Stimulated activated CD8-positive, alpha-beta memory T cell treated with anti-CD3 and anti-CD28 coated beads, Interleukin-15, amount 100 ng/mL, for 4 hours (primary cell): ENCODE measurements around the gene PTPRM.
"Not testable (repeated sequence)": the region's sequence is repeated elsewhere in the genome, so short reads cannot be mapped to it uniquely, and the experiment has no call there.

Experiments
- DNase-seq, 2 donors: peaks; one replicate each; pipeline ENCODE4 v3.0.0-alpha.2; 2020; ENCODE audit warnings: low read depth in 2 of 2

PTPRM gene

DNA sequence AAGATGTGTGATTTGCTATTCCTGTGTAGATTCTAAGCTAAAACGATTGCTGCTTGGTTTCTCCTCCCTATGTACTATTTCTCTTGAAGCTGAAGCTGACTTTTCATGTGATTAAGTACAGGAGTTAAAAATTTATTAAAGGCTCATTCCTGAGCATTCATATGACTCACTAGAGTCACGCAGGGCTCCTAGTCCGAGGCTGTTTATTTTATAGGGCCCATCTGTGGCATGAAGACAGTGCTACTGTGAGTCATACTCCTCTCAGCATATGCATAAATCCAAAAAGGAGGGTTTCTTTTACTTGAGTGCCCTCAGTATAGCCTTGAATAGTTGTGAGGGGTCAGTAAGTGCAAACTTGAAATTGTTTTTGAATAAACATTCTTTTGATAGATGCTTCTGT, 378.8 kb downstream of the PTPRM start:
- DNase-seq: no peak

GRCh38 chr18:7946734-7947377, 379.7 kb downstream of the PTPRM start:
- no peak for DNase-seq

- DNase-seq: no peak
Measured at GRCh38 chr18:7950380-7951136, 383.4 kb downstream of the PTPRM start.

GRCh38 chr18:7953095-7953958, 386.2 kb downstream of the PTPRM start:
- DNase-seq: no peak

GRCh38 chr18:7954238-7954637, 387.1 kb downstream of the PTPRM start:
- no peak for DNase-seq

- no peak for DNase-seq
Measured at GRCh38 chr18:7955175-7955574, 388.1 kb downstream of the PTPRM start.

DNA sequence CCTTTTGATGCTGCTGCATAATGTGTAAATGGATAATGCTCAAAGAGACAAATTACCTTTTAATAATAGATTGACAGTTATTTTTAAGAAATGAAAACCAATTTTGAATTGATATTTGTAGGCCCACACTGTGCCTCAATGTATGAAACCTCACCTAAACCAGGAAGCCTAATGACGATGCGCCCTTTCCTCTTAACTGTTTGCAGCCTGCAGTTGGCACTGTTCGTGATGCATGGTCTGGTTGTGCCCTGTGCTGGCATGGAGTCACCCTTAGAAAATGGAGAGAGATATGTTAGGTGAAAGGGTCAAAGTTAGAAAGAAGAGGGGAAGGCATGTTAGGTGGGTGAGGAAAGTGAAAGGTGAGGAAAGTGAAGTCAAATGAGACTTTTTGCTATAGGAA, 390.2 kb downstream of the PTPRM start:
- DNase-seq: no peak

- DNase-seq: no peak
Measured at GRCh38 chr18:7958081-7958896, 391.2 kb downstream of the PTPRM start.

DNA sequence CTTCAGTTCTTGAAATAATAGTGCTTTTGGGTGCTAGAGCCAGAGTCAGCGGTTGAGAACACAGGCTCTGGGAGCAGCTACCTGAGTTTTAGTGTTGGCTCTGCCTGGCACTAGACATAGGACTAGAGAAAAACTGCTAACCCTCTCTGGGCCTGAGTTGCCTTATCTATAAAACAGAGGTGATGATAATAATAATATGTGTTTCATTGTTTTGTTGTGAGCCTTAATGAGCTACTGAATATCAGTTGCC, 391.7 kb downstream of the PTPRM start:
- no peak for DNase-seq

GRCh38 chr18:7966682-7967081, 399.6 kb downstream of the PTPRM start:
- not testable (repeated sequence) for DNase-seq

GRCh38 chr18:7974200-7974874, 407.2 kb downstream of the PTPRM start:
- no peak for DNase-seq

DNA sequence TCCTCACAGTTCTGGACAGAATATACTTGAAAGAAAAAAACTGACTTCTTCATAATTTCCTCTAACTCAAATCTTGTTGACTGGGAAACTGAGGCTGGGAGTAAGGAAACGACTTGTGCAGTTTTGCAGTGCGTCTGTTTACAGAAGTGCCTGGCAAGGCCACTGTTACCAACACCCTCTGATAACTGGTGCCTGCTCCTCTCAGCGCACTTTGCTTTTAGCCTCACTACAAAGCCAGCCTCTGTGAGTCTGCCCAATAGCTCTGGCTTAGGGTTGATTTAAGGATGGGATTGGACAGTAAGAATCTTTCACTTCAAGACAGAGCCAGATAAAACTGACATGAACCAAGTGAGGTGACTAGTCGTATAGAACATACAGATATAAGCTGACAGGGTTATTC, 410.8 kb downstream of the PTPRM start:
- no peak for DNase-seq

DNA sequence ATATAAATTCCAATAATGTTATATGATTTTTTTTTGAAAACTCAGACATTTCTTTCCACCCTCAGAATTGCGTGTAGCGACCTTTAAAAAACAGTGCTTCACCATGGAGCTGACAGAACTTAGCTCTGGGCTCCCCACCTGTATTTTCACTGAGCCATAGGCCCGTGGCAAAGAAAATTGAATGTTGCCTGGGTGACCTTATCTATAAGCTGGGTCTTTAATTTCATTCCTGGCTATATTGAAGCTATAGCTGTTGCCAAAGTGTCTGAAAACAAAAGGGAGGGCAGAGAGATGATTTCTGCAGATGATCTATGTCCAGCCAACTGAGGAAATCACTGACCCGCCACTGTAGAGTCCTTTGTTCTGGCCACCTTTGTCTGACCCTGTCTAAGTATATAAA, 411.7 kb downstream of the PTPRM start:
- no peak for DNase-seq

DNA sequence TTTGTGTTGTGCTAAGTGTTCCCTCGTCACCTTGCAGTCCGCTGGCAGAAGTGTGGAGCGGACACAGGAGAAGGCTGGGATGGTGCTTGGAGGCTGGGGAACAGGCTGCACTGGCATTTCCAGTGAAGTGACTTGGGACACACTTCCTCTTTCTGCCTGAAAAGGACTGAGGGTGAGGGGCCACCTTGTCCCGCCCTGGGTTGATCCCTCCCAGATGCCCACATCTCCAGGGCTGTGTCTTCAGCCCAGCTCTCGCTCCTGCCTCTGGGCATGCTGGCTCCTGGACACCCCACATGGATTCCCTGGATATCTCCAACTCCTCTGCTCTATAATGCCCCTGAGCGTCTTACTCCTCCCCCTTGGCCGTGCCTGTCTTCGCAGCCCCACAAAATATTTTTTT, 412.6 kb downstream of the PTPRM start:
- no peak for DNase-seq

DNA sequence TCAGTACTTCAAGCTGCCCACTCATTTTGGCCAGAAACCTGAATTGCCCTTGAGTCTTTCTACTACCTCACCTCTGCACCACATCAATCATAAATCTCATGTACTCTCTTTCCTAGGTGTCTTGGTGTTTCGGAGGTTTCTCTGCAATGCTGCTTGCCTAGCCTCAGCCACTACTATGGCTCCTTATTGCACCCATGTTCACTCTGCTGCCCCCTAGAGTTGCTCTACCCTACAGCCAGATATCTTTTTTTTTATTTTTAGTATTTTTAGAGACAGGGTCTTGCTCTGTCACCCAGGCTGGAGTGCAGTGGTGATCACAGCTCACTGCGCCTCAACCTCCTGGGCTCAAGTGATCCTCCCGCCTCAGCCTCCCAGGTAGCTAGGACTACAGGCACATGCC, 413.0 kb downstream of the PTPRM start:
- no peak for DNase-seq

GRCh38 chr18:7980656-7981055, 413.5 kb downstream of the PTPRM start:
- DNase-seq: no peak

- no peak for DNase-seq
Measured at GRCh38 chr18:7982216-7982615, 415.1 kb downstream of the PTPRM start.

GRCh38 chr18:7987284-7987976, 420.3 kb downstream of the PTPRM start:
- DNase-seq: no peak

DNA sequence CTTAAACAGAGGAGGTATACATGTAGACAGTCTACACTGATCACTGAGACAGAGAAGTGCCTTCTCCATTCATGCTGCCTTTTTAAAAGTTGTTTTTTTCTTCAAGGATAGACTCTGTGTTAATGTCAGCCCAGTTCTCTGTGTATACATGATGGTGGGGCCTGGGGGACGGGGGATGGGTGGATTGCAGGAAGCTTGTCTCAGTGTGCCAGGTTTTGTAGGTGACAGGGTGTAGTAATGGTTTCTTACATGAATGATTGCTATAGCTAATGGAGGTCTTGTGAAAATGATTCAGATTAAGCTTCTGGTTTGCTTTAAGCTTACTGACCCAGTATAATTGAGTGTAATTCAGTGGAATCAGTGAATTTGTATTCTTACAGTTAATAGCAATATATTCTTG, 423.6 kb downstream of the PTPRM start:
- no peak for DNase-seq

- DNase-seq: no peak
Measured at GRCh38 chr18:8001711-8002301, 434.7 kb downstream of the PTPRM start.
